Suppressor macrophage (primary cell): Measurements from ENCODE around the gene PLD4.
A peak's percentile ranks its signal among the peaks of the same experiment; 100 is the strongest.
"Not testable (repeated sequence)": the region's sequence is repeated elsewhere in the genome, so short reads cannot be mapped to it uniquely, and the experiment has no call there.

Source experiments
- DNase-seq, 4 experiments: peaks; one replicate each; pipeline ENCODE4 v3.0.0-alpha.2; 2020 to 2022

Gene PLD4

DNA sequence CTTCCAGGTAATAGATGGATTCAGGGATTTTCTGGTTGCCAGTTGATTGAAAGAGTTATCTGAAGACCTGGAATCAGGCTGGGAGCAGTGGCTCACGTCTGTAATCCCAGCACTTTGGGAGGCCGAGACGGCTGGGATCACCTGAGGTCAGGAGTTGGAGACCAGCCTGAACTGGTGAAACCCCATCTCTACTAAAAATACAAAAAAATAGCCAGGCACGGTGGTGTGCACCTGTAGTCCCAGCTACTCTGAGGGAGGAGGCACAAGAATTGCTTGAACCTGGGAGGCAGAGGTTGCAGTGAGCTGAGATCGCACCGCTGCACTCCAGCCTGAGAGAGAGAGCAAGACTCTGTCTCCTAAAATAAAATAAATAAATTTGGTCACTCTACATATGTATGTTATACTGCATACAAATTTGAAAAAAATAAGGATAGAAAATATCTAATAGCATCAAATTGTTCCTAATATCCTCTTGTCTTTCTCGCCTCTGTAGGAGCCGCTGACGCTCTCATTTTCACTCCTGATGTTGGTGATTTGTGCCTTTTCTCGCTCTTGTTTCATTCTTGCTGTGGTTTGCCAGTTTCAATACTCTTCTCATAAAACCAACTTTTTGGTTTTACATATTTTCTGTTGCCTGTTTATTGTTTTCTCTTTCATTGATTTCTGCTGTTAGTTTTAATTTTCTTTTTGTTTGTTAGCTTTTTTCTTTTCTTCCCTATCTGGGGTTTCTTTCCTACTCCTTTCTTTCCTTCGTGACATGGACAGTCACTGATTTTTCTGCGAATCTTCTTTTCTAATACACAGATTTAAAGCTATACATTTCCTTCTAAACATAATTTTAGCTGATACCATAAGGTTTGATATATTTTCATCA, 23.8 kb upstream of the PLD4 start:
- DNase-seq, result no peak

DNA sequence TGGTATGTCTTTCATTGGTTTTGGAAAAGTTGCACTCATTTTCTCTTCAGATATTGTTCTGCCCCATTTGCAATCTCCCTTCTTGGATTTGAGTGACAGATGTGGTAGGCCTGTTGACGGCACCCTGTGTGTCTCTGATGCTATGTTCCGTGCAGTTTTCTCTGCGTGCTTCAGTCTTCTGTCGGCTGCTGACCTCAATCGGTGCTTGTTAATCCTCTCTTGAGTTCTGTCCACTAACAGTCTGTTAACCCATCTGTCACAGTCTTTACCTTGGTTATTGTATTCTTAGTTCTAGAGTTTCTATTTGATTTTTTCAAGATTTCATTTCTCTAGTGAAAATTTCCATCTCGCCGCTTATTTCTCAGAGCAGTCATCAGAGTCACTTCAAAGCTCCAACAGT, 20.7 kb upstream of the PLD4 start:
- DNase-seq, result no peak

DNA sequence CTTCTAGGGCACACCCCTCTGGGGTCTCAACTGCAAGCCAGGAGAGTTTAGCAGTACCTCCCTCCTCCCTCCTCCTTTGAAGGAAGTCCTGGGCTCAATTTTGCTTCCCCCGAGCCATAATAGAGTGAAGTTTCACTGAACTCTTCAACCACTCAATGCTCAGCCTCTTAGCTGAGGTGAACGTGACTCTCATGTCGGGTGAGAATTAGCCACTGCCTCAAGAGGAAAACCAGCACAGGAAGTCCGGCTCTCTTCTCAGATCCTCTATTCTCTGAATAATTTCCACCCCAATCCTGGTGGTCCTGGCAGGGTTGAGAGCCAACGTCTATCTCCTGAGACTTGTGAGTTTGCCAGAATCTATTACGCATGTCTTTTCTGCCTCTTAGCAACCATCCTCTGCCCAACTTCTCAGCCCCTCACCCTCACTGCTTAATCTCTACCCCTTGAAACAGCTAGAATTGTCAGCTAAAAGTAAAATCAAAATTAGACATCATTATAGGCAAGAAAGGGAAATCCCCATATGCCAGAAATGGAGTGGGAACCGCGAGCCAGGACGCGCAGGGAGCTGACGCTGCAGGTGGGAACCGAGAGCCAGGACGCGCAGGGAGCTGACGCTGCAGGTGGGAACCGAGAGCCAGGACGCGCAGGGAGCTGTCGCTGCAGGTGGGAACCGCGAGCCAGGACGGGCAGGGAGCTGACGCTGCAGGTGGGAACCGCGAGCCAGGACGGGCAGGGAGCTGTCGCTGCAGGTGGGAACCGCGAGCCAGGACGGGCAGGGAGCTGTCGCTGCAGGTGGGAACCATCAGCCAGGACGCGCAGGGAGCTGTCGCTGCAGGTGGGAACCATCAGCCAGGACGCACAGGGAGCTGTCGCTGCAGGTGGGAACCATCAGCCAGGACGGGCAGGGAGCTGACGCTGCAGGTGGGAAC, 19.8 kb upstream of the PLD4 start:
- not testable (repeated sequence) for DNase-seq

DNA sequence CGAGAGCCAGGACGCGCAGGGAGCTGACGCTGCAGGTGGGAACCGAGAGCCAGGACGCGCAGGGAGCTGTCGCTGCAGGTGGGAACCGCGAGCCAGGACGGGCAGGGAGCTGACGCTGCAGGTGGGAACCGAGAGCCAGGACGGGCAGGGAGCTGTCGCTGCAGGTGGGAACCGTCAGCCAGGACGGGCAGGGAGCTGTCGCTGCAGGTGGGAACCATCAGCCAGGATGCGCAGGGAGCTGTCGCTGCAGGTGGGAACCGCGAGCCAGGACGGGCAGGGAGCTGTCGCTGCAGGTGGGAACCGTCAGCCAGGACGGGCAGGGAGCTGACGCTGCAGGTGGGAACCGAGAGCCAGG, 19.1 kb upstream of the PLD4 start:
- not testable (repeated sequence) for DNase-seq

DNA sequence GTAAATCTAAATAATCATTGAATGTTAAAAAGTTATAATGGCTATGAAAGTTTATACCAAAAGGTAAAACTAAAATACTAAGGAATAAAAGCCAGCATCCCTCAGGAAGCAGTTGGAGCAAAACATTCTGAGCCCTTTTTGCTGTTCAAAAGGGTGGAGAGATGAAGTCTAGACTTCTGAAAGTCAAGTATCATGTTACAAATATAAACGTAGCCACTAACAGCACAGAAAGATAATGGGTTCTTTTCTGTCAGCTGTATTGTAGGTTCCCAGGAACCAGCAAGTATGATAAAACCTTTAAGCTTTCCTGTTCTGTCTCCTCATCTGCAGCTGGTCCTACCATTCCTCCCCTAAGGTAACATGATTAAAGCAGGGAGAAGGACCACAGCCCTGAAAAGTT, 16.4 kb upstream of the PLD4 start:
- no peak for DNase-seq

DNA sequence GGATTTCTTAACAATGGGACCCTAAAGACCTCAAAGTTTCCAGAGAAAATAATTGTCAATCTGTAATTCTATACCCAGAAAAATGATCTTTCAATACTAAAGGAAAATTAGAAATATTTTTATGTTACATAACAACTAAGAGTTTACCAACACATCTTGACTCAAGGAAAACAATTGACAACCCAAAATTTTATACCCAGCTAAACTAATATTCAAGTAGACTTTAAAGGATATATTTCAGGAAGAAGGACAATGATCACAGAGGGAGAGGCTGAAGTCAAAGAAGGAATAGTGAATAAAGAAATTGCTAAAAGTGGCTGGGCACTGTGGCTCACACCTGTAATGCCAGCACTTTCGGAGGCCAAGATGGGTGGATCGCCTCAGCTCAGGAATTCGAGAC, 12.6 kb upstream of the PLD4 start:
- DNase-seq, result no peak

DNA sequence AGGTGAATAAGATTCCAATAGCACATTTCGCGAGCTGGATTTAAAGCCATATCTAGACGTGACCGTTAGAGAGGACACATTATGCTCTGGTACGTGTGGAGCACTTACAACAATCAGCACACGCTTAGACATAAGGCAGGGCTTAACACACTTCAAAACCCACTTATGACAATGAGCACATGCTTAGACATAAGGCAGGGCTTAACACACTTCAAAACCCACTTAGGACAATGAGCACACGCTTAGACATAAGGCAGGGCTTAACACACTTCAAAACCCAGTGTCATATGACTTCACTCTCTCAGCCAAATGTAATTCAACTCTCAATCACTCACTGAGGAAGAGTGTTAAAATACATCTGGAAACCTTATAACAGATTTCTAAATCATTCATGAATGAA, 11.2 kb upstream of the PLD4 start:
- DNase-seq, result no peak

DNA sequence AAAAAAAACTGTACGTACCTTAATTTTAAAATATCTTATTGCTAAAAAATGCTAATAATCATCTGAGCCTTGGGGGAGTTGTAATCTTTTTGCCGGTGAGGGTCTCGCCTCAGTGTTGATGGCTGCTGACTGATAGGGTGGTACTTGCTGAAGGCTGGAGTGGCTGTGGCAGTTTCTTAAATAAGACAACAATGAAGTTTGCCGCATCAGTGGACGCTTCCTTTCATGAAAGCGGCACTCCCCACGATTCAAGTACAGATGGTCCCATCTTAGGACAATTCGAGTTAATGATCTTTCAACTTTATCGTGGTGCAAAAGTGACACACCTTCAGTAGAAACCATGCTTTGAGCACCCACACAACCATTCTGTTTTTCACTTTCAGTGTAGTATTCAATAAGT, 7.6 kb upstream of the PLD4 start:
- no peak for DNase-seq

DNA sequence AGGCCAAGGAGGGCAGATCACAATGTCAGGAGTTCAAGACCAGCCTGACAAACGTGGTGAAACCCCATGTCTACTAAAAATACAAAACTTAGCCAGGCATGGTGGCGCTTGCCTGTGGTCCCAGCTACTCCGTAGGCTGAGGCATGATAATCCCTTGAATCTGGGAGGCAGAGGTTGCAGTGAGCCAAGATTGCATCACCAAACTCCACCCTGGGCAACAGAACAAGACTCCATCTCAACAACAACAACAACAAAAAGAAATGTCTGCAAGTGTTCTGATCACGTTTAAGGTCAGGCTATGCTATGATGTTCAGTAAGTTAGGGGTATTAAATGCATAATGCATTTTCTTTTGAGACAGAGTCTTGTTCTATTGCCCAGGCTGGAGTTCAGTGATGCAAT, 6.7 kb upstream of the PLD4 start:
- no peak for DNase-seq

DNA sequence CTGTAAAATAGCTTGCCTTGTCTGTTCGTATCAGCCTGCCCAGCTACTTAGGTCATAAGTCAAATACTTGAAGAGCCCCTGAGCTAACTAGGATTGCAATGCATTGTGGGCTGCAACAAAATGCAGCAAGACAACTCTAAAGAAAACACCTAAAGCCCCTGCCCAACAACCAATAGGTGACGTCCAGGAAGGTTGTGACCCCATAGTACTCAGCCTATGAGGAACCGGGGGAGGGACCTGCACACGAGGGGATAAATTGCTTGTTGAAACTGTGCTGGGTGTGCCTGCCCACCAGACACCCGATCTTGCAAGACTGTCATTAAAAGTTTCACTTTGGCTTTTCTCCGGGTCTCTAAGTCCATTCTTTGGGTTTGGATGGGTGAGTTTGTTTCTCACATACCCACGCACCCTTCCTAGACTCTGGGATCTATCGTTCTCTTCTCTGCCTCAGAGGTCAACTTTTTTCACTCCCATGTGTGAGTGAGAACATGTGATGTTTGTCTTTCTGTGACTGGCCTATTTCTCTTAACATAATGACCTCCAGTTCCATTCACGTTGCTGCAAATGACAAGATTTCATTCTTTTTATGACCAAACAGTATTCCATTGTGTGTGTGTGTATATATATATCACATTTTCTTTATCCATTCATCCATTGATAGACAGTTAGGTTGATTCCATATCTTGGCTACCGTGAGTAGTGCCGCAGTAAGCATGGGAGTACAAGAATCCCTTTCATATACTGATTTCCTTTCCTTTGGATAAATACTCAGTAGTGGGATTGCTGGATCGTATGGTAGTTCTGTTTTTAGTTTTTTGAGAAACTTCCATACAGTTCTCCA, 5.3 kb upstream of the PLD4 start:
- DNase-seq, result not testable (repeated sequence)

DNA sequence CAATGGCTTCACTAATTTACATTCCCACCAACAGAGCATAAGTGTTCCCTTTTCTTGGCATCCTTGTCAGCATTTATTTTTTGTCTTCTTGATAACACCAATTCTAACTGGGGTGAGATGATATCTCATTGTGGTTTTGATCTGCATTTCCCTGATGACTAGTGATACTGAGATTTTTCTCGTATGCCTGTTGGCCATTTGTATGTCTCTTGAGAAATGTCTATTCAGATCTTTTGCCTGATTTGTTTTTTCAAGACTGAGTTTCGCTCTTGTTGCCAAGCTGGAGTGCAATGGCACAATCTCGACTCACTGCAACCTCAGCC, 4.7 kb upstream of the PLD4 start:
- no peak for DNase-seq

DNA sequence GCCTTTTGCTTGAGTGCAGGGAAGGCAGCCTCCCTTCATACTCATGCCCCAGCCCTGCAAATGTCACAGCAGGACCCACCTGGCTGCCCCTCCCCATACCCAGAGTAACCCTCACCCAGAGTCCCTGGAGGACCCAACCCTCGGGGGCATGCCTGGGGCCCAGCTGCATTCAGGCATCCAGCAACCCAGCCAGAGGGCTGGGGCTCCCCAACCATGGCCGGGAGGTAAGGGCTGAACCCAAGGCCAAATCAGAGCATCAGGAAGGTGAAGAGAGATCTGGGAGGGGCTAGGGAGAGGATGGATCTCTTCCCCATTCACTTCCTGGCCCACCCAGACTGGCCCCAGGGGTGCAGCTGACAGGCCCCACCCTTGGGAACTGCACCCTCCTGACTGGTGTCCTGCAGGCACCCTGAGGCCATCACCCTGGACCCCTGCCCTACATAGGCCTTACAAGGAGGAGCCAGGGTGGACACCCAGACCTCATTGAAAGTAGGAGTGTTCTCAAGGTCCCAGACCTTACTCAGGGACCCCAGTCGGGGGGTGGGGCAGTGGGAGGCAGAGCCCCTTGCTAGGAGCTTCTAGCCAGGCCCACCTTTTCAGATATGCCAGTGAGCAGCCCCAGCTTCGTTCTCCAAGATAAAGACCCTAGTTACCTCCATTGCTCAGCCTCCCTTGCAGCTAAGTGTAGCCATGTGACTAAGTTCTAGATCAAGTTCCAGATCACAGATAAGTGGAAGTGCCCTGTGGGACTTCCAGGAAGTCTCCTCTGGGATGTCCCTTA, 849 bp upstream of the PLD4 start:
- DNase-seq, result no peak

DNA sequence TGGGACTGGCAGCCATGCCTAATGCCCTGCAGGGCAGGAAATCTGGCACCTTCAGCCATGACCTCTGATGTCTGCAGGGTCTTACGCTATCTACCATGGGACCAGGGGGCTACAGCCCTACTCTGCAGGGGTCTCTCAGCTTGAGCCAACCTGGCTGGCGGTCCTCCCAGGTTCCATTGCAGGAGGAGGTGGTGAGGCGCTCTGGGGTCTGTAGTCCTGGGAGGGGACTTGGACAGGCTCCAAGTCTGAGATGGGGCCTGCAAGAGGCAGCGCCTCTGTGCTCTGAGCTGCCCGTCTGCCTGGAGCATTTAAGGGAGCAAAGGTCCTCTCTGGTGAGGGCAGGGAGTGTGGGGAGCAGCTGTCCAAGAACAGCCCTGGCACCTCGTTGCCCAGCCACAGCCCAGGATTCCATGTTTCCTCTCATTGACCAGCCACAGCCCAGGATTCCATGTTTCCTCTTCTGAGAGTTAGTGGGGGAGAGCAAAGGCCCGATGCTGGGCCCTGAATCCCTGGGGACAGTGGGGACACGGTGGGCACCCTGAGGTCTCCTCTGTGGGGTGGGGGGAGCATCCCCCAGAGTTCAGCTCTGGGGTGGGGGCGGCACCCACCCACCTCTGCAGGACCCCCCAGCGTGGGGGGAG, 655 bp downstream of the PLD4 start:
- no peak for DNase-seq

DNA sequence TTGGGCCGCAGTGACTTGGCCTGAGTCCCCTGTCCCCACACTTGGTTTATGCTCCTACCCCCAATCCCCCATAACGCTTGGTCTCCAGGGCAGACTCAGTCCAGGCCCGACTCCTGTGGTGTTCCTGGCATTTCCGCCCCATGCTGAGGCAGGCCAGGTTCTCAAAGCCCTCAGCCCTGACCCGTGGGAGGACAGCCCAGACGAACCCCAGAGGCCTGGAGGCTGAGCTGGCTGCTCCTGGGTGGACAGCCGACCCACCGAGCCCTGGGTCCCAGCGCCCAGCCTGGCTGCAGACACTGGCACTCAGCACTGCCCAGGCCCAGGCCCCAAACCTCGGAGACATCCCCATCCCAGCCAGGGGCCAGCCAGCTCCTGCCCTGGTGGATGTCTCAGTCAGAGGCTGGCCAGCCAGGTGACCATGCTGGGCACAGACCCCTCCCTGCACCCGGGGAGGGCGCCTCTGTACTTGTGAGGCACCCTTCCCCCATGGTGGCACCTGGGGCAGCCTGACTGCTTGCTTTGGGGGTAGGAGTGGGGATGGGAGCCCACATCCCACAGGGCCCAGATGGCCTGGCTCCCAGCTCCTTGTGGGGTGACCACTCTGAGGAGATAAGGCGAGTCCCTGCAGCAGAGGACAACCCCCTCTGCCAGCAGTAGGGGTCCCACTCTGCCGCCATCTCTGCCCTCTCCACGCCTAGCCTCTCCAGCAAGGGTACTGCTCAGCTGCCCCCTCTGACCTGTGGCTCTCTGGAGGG, 1.4 kb downstream of the PLD4 start:
- no peak for DNase-seq

DNA sequence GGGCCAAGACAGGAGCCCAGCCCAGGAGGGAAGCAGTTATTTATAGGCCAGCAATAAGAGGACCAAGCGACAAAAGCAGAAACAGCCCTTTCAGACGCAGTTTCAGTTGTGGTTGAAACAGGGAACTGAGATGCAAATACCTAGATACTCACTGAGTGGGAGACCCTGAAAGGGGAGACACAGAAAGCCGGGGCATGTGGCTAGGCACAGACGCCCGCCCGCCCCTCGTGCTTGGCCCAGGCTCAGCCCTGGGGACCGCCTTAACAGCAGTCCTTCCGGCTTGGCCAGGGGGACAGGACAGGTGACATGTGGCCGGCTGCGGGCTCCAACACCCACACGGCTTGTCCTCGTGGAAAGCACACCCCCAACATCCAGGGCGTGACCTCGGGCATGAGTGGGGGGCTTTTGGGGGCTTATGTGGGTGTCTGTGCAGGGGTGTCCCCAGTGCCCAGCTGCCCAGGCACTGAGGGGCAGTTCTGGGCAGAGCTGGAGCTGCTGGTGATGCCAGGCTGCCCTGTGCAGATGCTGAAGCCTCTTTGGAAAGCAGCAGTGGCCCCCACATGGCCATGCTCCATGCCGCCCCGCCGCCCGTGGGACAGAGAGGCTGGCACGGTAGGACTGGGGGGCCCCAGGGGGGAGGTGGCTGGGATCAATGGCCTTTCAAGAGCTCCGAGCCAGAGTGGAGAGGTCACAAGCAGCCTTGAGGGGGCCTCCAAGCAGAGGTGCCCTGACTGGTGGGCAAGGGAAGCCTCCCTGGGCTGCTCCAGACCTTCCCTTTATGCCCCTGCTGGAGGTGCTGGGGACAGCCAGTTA, 2.1 kb downstream of the PLD4 start:
- DNase-seq, result peak; percentile 66 to 83 (median 74)

DNA sequence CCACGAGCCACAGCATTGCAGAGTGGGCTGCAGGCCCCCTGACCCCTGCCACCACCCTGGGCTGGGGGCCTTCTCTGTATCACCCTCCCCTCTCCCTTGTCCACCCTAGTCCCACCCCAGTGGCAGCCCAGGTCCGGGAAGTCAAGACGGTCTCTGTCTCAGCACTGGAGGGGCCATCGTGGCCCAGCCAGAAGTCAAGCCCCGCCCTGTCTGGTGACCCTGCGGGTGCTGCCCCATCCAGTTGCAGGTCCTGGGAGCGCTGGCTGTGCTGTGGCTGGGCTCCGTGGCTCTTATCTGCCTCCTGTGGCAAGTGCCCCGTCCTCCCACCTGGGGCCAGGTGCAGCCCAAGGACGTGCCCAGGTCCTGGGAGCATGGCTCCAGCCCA, 2.7 kb downstream of the PLD4 start:
- no peak for DNase-seq

DNA sequence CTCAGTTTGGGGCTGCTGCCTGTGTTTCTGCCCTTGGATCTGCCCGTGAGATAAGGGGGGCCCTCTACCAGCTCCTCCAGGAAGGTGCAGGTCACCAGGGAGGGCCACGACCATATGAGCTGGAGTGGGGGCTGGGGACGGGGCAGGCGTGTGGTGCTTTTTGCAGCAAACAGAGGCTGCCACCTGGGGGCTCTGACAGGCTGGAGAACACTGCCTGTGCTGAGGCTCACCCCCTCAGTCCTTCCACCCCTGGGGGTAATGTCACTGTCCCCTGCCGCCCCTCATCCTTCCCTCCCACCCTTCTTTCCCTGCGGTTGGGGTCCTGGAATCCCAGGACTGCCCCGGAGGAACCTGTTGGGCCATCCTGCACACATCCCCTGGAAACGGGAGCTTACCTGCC, 3.2 kb downstream of the PLD4 start:
- DNase-seq, result no peak

DNA sequence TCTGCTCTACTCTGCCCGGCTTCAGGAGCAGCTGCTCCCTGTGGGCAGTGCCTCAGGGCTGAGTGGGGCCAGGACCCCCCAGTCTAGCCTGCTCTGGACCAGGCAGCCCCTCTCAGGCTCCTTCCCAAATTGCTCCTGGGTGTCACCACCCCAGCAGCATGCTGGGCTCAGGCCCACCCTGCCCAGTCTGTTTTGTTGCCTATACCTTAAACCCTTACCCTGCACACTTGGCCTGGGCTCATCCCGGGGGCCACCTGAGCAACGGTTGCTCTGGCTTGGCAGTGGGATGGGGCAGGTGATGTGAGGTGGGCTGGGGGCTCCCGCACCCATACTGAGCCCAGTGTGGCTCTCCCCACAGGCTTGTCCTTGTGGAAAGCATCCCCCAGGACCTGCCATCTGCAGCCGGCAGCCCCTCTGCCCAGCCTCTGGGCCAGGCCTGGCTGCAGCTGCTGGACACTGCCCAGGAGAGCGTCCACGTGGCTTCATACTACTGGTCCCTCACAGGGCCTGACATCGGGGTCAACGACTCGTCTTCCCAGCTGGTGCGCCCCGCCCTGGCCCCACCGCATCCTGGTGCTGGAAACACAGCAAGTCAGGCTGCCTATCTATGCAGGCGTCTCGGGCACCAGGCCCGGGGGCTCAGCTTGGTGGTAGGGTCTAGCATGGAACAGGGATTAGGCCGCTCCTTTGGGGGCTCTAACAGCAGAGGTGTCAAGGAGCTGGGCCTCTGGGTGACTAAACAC, 3.9 kb downstream of the PLD4 start:
- no peak for DNase-seq
